ENCODE data around the gene ARHGAP44. TPM values are rescaled to one million over a fixed set of nuclear protein-coding genes. Genes with fewer than 3 reads are reported as not detected.

ARHGAP44 gene
- polyA plus RNA-seq, 12 donors = 3.6 to 10.7 (median 5.1) TPM; not detected in 1

GRCh38 chr17:12993631-12994030, 204.3 kb downstream of the ARHGAP44 start:
- DNase-seq = no peak

- no peak for DNase-seq
These were observed 205.2 kb downstream of the ARHGAP44 start for GRCh38 chr17:12994341-12995074.

GRCh38 chr17:12995106-12995895, 206.0 kb downstream of the ARHGAP44 start:
- DNase-seq = no peak

- DNase-seq = no peak
These were observed 206.6 kb downstream of the ARHGAP44 start for GRCh38 chr17:12995896-12996295.

GRCh38 chr17:12996357-12996756, 207.1 kb downstream of the ARHGAP44 start:
- DNase-seq = no peak

GRCh38 chr17:12996941-12997340, 207.6 kb downstream of the ARHGAP44 start:
- no peak for DNase-seq

- no peak for DNase-seq
These were observed 209.2 kb downstream of the ARHGAP44 start for GRCh38 chr17:12998461-12998860.

- no peak for DNase-seq
These were observed 209.6 kb downstream of the ARHGAP44 start for GRCh38 chr17:12998874-12999273.

- DNase-seq = no peak
These were observed 211.3 kb downstream of the ARHGAP44 start for GRCh38 chr17:13000561-13000960.

- no peak for DNase-seq
These were observed 212.8 kb downstream of the ARHGAP44 start for GRCh38 chr17:13001991-13002615.

- DNase-seq = peak; percentile 87
These were observed 213.6 kb downstream of the ARHGAP44 start for GRCh38 chr17:13002761-13003453.

GRCh38 chr17:13003454-13003851, 214.2 kb downstream of the ARHGAP44 start:
- no peak for DNase-seq

- DNase-seq = no peak
These were observed 214.6 kb downstream of the ARHGAP44 start for GRCh38 chr17:13003927-13004326.

- no peak for DNase-seq
These were observed 215.0 kb downstream of the ARHGAP44 start for GRCh38 chr17:13004336-13004735.

- no peak for DNase-seq
These were observed 216.2 kb downstream of the ARHGAP44 start for GRCh38 chr17:13005530-13005929.

- DNase-seq = no peak
These were observed 219.2 kb downstream of the ARHGAP44 start for GRCh38 chr17:13008461-13008860.

- no peak for DNase-seq
These were observed 221.7 kb downstream of the ARHGAP44 start for GRCh38 chr17:13010959-13011358.

- DNase-seq = no peak
These were observed 225.5 kb downstream of the ARHGAP44 start for GRCh38 chr17:13014801-13015200.

GRCh38 chr17:13016881-13017654, 227.8 kb downstream of the ARHGAP44 start:
- DNase-seq = no peak

GRCh38 chr17:13017655-13018459, 228.6 kb downstream of the ARHGAP44 start, which contains the start of gene ELAC2:
Gene ELAC2 (minus strand): TSS chr17:13018027. CDS start chr17:13017947, 80 bp downstream.
- DNase-seq = peak; percentile 99

Measured in muscle of arm (tissue), 12 donors.